ENCODE data around the gene MCMBP.

The MCMBP gene

DNA sequence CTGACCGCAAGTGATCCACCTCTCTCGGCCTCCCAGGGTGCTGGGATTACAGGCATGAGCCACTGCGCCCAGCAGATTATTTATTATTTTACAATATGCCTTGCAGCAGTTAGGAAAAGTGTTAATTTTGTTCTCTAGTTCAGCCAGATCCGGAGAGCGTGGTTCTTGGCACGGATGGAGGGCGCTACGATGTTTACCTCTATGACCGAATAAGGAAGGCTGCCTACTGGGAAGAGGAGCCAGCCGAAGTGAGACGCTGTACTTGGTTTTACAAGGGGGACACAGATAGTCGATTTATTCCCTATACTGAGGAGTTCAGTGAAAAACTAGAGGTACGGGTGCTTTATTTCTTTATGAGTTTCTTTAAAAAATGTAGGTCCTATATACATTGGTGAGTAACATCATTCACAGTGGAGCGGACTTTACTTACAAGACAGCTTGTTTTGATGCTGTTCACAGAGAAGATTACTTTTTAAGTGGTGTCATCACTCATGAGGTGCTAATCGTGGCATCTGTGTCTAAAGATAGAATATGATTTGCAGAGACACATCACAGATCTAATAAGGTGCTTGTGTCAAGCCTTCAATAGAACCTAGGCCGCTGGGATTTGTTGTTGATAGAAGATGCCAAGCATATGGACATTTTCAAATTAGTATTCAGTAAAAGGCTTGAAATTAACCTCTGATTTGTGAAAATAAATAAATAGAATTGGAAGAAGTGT lies 31.5 kb upstream of the MCMBP start:
- TF ChIP-seq, protein P1, sequence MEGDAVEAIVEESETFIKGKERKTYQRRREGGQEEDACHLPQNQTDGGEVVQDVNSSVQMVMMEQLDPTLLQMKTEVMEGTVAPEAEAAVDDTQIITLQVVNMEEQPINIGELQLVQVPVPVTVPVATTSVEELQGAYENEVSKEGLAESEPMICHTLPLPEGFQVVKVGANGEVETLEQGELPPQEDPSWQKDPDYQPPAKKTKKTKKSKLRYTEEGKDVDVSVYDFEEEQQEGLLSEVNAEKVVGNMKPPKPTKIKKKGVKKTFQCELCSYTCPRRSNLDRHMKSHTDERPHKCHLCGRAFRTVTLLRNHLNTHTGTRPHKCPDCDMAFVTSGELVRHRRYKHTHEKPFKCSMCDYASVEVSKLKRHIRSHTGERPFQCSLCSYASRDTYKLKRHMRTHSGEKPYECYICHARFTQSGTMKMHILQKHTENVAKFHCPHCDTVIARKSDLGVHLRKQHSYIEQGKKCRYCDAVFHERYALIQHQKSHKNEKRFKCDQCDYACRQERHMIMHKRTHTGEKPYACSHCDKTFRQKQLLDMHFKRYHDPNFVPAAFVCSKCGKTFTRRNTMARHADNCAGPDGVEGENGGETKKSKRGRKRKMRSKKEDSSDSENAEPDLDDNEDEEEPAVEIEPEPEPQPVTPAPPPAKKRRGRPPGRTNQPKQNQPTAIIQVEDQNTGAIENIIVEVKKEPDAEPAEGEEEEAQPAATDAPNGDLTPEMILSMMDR (IDR thresholded peaks at IDR 0.05; ENCODE audit: low read length) = no peak
- no peak for TF ChIP-seq EZH2 (IDR thresholded peaks at IDR 0.05; ENCODE audit: borderline replicate concordance, low read length)
- H4K20me1 ChIP-seq (ENCODE audit: insufficient read depth, low read length) = no peaks in the 10 kb centered on the region
- no peaks in the 10 kb centered on the region for H3K4me1 ChIP-seq (ENCODE audit: insufficient read depth, low read length, severe bottlenecking)
- H3K9me3 ChIP-seq (ENCODE audit: low read length) = no peaks in the 10 kb centered on the region
- no peaks in the 10 kb centered on the region for H3K27me3 ChIP-seq (ENCODE audit: insufficient read depth, low read length)
- H3F3A ChIP-seq (ENCODE audit: insufficient read depth, low read length) = no peaks in the 10 kb centered on the region
- H2AFZ ChIP-seq (ENCODE audit: low read length) = no peak overlapping the region
- H3K36me3 ChIP-seq (ENCODE audit: insufficient read depth, low read length) = peaks cover 64% of the 10 kb centered on the region
- no peak overlapping the region for H3K4me2 ChIP-seq (ENCODE audit: low read length)
- H3K27ac ChIP-seq (ENCODE audit: low read depth, low read length, poor library complexity, severe bottlenecking) = no peak overlapping the region
- H3K9me2 ChIP-seq (ENCODE audit: low read depth, low read length) = no peaks in the 10 kb centered on the region
- no peak overlapping the region for H3K9ac ChIP-seq (ENCODE audit: low read length)
- H3K4me3 ChIP-seq (ENCODE audit: low read depth, low read length, poor library complexity, severe bottlenecking) = no peak overlapping the region
- peaks cover 24% of the 10 kb centered on the region for H3K79me2 ChIP-seq (ENCODE audit: insufficient read depth, low read length)

- Histone ChIP-seq H3K4me2 (ENCODE audit: low read length) (no peak overlapping the region), H4K20me1 (ENCODE audit: insufficient read depth, low read length) (no peaks in the 10 kb centered on the region), H3K36me3 (ENCODE audit: insufficient read depth, low read length) (peaks cover 30% of the 10 kb centered on the region; the same call in 1 of the 2 replicates), H3K9me3 (ENCODE audit: low read length) (no peaks in the 10 kb centered on the region), H3K79me2 (ENCODE audit: insufficient read depth, low read length) (peaks cover 49% of the 10 kb centered on the region), H3K27ac (ENCODE audit: low read depth, low read length, poor library complexity, severe bottlenecking) (no peak overlapping the region), H3F3A (ENCODE audit: insufficient read depth, low read length) (no peaks in the 10 kb centered on the region), H3K9me2 (ENCODE audit: low read depth, low read length) (no peaks in the 10 kb centered on the region), H3K9ac (ENCODE audit: low read length) (no peak overlapping the region), H3K4me1 (ENCODE audit: insufficient read depth, low read length, severe bottlenecking) (peaks cover 10% of the 10 kb centered on the region), H3K4me3 (ENCODE audit: low read depth, low read length, poor library complexity, severe bottlenecking) (no peak overlapping the region), H2AFZ (ENCODE audit: low read length) (no peak overlapping the region), H3K27me3 (ENCODE audit: insufficient read depth, low read length) (no peaks in the 10 kb centered on the region)
- no peak for TF ChIP-seq EZH2 (IDR thresholded peaks at IDR 0.05; ENCODE audit: borderline replicate concordance, low read length)
- TF ChIP-seq, protein P1 (IDR thresholded peaks at IDR 0.05; ENCODE audit: low read length) = no peak
These were observed 25.9 kb upstream of the MCMBP start for GRCh38 chr10:119898577-119898976.

- no peak overlapping the region for H3K9ac ChIP-seq (ENCODE audit: low read length)
- no peak for TF ChIP-seq EZH2 (IDR thresholded peaks at IDR 0.05; ENCODE audit: borderline replicate concordance, low read length)
- TF ChIP-seq, protein P1 (IDR thresholded peaks at IDR 0.05; ENCODE audit: low read length) = no peak
- no peaks in the 10 kb centered on the region for H3K27me3 ChIP-seq (ENCODE audit: insufficient read depth, low read length)
- H4K20me1 ChIP-seq (ENCODE audit: insufficient read depth, low read length) = no peaks in the 10 kb centered on the region
- H3K27ac ChIP-seq (ENCODE audit: low read depth, low read length, poor library complexity, severe bottlenecking) = no peak overlapping the region
- no peak overlapping the region for H3K4me3 ChIP-seq (ENCODE audit: low read depth, low read length, poor library complexity, severe bottlenecking)
- peaks cover 20% of the 10 kb centered on the region; the same call in 1 of the 2 replicates for H3K36me3 ChIP-seq (ENCODE audit: insufficient read depth, low read length)
- H3K4me2 ChIP-seq (ENCODE audit: low read length) = no peak overlapping the region
- H3K79me2 ChIP-seq (ENCODE audit: insufficient read depth, low read length) = peaks cover 57% of the 10 kb centered on the region
- H3K9me2 ChIP-seq (ENCODE audit: low read depth, low read length) = no peaks in the 10 kb centered on the region
- no peaks in the 10 kb centered on the region for H3F3A ChIP-seq (ENCODE audit: insufficient read depth, low read length)
- peaks cover 16% of the 10 kb centered on the region for H3K4me1 ChIP-seq (ENCODE audit: insufficient read depth, low read length, severe bottlenecking)
- no peaks in the 10 kb centered on the region for H3K9me3 ChIP-seq (ENCODE audit: low read length)
- no peak overlapping the region for H2AFZ ChIP-seq (ENCODE audit: low read length)
These were observed 24.5 kb upstream of the MCMBP start for GRCh38 chr10:119896937-119897770.

Data from OCI-LY1 (cell line).